ENCODE measurements around the gene KREMEN2.

Gene KREMEN2

GRCh38 chr16:2952679-2953078, 11.4 kb upstream of the KREMEN2 start:
- H3K4me3 ChIP-seq (ENCODE audit: low read depth, low read length), result no peak overlapping the region
- TF ChIP-seq CTCF (IDR thresholded peaks at IDR 0.05; ENCODE audit: low read depth, low read length, missing control alignments), result no peak
- in situ Hi-C loops (cut with HindIII; ENCODE audit: low sequenced_read_pairs), result no loop called here
- DNase-seq (ENCODE audit: low read depth), result no peak

- DNase-seq (ENCODE audit: low read depth), result no peak
- no peak for TF ChIP-seq CTCF (IDR thresholded peaks at IDR 0.05; ENCODE audit: low read depth, low read length, missing control alignments)
- H3K4me3 ChIP-seq (ENCODE audit: low read depth, low read length), result no peak overlapping the region
- in situ Hi-C loops (cut with HindIII; ENCODE audit: low sequenced_read_pairs), result no loop called here
Observed at GRCh38 chr16:2953706-2954627, 10.1 kb upstream of the KREMEN2 start.

GRCh38 chr16:2954656-2955381, 9.3 kb upstream of the KREMEN2 start:
- no peak overlapping the region for H3K4me3 ChIP-seq (ENCODE audit: low read depth, low read length)
- in situ Hi-C loops (cut with HindIII; ENCODE audit: low sequenced_read_pairs), result no loop called here
- no peak for TF ChIP-seq CTCF (IDR thresholded peaks at IDR 0.05; ENCODE audit: low read depth, low read length, missing control alignments)
- DNase-seq (ENCODE audit: low read depth), result no peak

- in situ Hi-C loops (cut with HindIII; ENCODE audit: low sequenced_read_pairs), result no loop called here
- DNase-seq (ENCODE audit: low read depth), result no peak
- no peak for TF ChIP-seq CTCF (IDR thresholded peaks at IDR 0.05; ENCODE audit: low read depth, low read length, missing control alignments)
- H3K4me3 ChIP-seq (ENCODE audit: low read depth, low read length), result no peak overlapping the region
Observed at GRCh38 chr16:2955438-2955778, 8.7 kb upstream of the KREMEN2 start.

GRCh38 chr16:2955779-2956578, 8.1 kb upstream of the KREMEN2 start:
- in situ Hi-C loops (cut with HindIII; ENCODE audit: low sequenced_read_pairs), result no loop called here
- no peak for TF ChIP-seq CTCF (IDR thresholded peaks at IDR 0.05; ENCODE audit: low read depth, low read length, missing control alignments)
- no peak for DNase-seq (ENCODE audit: low read depth)
- no peak overlapping the region for H3K4me3 ChIP-seq (ENCODE audit: low read depth, low read length)

GRCh38 chr16:2956579-2956956, 7.5 kb upstream of the KREMEN2 start:
- TF ChIP-seq CTCF (IDR thresholded peaks at IDR 0.05; ENCODE audit: low read depth, low read length, missing control alignments), result no peak
- in situ Hi-C loops (cut with HindIII; ENCODE audit: low sequenced_read_pairs), result no loop called here
- no peak overlapping the region for H3K4me3 ChIP-seq (ENCODE audit: low read depth, low read length)
- DNase-seq (ENCODE audit: low read depth), result no peak

All from astrocyte of the cerebellum (primary cell).